Thyroid gland (tissue), 4 donors: Measurements from ENCODE around the gene SIRT1.

Source experiments
- CTCF ChIP-seq, 6 experiments: fragments of 200-600 bp in 3 of 6; fragments of 450-650 bp in 3 of 6; sonication (generic) in 3 of 6; IDR thresholded peaks; one replicate each; pipeline ENCODE4 v1.5.1; 2016 to 2019; ENCODE audit warnings: antibody characterized with exemption in 6 of 6, mild to moderate bottlenecking in 2 of 6, inconsistent platforms in 1 of 6, moderate library complexity in 1 of 6
- POLR2A ChIP-seq, 2 donors: fragments of 450-650 bp; IDR thresholded peaks; one replicate each; pipeline ENCODE4 v1.6.1; 2017; ENCODE audit warnings: antibody characterized with exemption in 2 of 2, mild to moderate bottlenecking in 2 of 2, moderate library complexity in 1 of 2

- TF ChIP-seq POLR2A (IDR thresholded peaks at IDR 0.05): no peak
- TF ChIP-seq CTCF (IDR thresholded peaks at IDR 0.05): no peak
These were observed 41.2 kb upstream of the SIRT1 start for GRCh38 chr10:67843284-67843683.
